CD4-positive, alpha-beta T cell (primary cell): ENCODE data around the gene HRG. TPM values are rescaled to one million over a fixed set of nuclear protein-coding genes. Genes with fewer than 3 reads are reported as not detected.

Experiments
- ATAC-seq: fragments of 200-7000 bp; cut with Tn5 transposase; one replicate; pipeline ENCODE4 v1.10.0; 2022; ENCODE audit warnings: mild to moderate bottlenecking; ENCODE audit not compliant: poor library complexity
- CTCF ChIA-PET: fragments of 350-600 bp; sonication (Branson Sonifier 250); formaldehyde crosslinking; loops from one replicate; lab custom pipeline; 2021; ENCODE audit warnings: antibody characterized with exemption, inconsistent platforms; lab: Charles Lee
- POLR2A ChIA-PET: fragments of 350-600 bp; sonication (Branson Sonifier 250); formaldehyde crosslinking; loops from one replicate; lab custom pipeline; 2021; ENCODE audit warnings: antibody characterized with exemption, inconsistent platforms; lab: Charles Lee
- DNase-seq, 14 experiments: peaks; one replicate each; pipeline ENCODE4 v3.0.0-alpha.2; 2013 to 2020; ENCODE audit warnings: mixed read lengths in 2 of 14
- H3K27ac ChIP-seq, 2 donors: one replicate each; pipeline versions ENCODE4 v1.5.1 to v1.7.0; 2013; ENCODE audit warnings: low read length in 2 of 2, low read depth in 1 of 2, mild to moderate bottlenecking in 1 of 2
- H3K27me3 ChIP-seq, 2 experiments: 1 replicate in 1 of 2; 2 replicates in 1 of 2; pipeline versions ENCODE4 v1.6.1 to v1.7.0; 2013; ENCODE audit warnings: low read length in 2 of 2, control low read depth in 1 of 2, mild to moderate bottlenecking in 1 of 2, moderate library complexity in 1 of 2; ENCODE audit not compliant: insufficient read depth in 2 of 2, control insufficient read depth in 1 of 2
- H3K36me3 ChIP-seq: one replicate; pipeline ENCODE4 v1.6.1; 2013; ENCODE audit warnings: low read length, control low read depth; ENCODE audit not compliant: insufficient read depth
- H3K4me1 ChIP-seq: one replicate; pipeline ENCODE4 v1.6.1; 2013; ENCODE audit warnings: low read length, control low read depth; ENCODE audit not compliant: insufficient read depth
- H3K4me3 ChIP-seq: one replicate; pipeline ENCODE4 v1.5.1; 2013; ENCODE audit warnings: mild to moderate bottlenecking, low read length, moderate library complexity
- H3K9me3 ChIP-seq, 2 experiments: 1 replicate in 1 of 2; 2 replicates in 1 of 2; pipeline versions ENCODE4 v1.6.1 to v1.7.0; 2013; ENCODE audit warnings: low read length in 2 of 2, mild to moderate bottlenecking in 2 of 2, control low read depth in 1 of 2, moderate library complexity in 1 of 2; ENCODE audit not compliant: control insufficient read depth in 1 of 2, insufficient read depth in 1 of 2
- H3K27ac Mint-ChIP-seq: one replicate; pipeline ENCODE4 v1.8.0; 2020; ENCODE audit warnings: mixed read lengths
- H3K27me3 Mint-ChIP-seq: one replicate; pipeline ENCODE4 v1.8.0; 2021; ENCODE audit warnings: mixed read lengths
- H3K36me3 Mint-ChIP-seq: one replicate; pipeline ENCODE4 v1.8.0; 2021; ENCODE audit warnings: low read depth, mixed read lengths
- H3K4me1 Mint-ChIP-seq: one replicate; pipeline ENCODE4 v1.8.0; 2021; ENCODE audit warnings: low read depth, mixed read lengths
- H3K4me3 Mint-ChIP-seq: one replicate; pipeline ENCODE4 v1.8.0; 2020; ENCODE audit warnings: mild to moderate bottlenecking, mixed read lengths
- H3K9me3 Mint-ChIP-seq: one replicate; pipeline ENCODE4 v1.8.0; 2020; ENCODE audit warnings: mixed read lengths
- CTCF ChIP-seq: fragments of 200-600 bp; IDR thresholded peaks from one replicate; pipeline ENCODE4 v1.8.0; 2022; ENCODE audit warnings: antibody characterized with exemption, mild to moderate bottlenecking
- intact Hi-C, 2 experiments: fragments of 100-400 bp; cut with DNase I in 1 of 2; cut with micrococcal nuclease in 1 of 2; formaldehyde crosslinking; loops; one replicate each; pipeline versions ENCODE4 v1.15.1 to v1.9.0; 2023 to 2025; cut with DNase I, micrococcal nuclease
- total RNA-seq, 174 experiments: library from RNA in 2 of 174; stranded (reverse) in 2 of 174; gene quantifications; one replicate each; pipeline ENCODE4 v1.2.3 and lab custom pipeline; 2021 to 2026

HRG gene
- total RNA-seq, 2 experiments from 2014 or later = not detected

- DNase-seq (no peak), ATAC-seq (no peak)
- Histone ChIP-seq H3K27me3 (peaks cover 0 to 3% of the 10 kb centered on the region in 2 experiments), H3K27ac (no peak overlapping the region), H3K4me3 (no peak overlapping the region), H3K36me3 (no peaks in the 10 kb centered on the region), H3K9me3 (no peaks in the 10 kb centered on the region), H3K4me1 (no peaks in the 10 kb centered on the region)
- Mint-ChIP-seq H3K4me3 (no peak overlapping the region), H3K27ac (no peak overlapping the region), H3K36me3 (no peaks in the 10 kb centered on the region), H3K4me1 (no peaks in the 10 kb centered on the region), H3K27me3 (peaks cover 23% of the 10 kb centered on the region), H3K9me3 (no peaks in the 10 kb centered on the region)
- TF ChIP-seq CTCF = no peak
- intact Hi-C loops = no loop called here
- ChIA-PET POLR2A (no interaction called here), CTCF (no interaction called here)
These were observed 21.1 kb upstream of the HRG start for GRCh38 chr3:186644683-186645082.

- no peak for ATAC-seq
- H3K27me3 ChIP-seq = peaks cover 0 to 3% of the 10 kb centered on the region in 2 experiments
- no peak for TF ChIP-seq CTCF
- no peaks in the 10 kb centered on the region for H3K36me3 ChIP-seq
- H3K4me1 ChIP-seq = no peaks in the 10 kb centered on the region
- DNase-seq = no peak
- ChIA-PET CTCF (no interaction called here), POLR2A (no interaction called here)
- intact Hi-C loops = no loop called here
- Mint-ChIP-seq H3K9me3 (no peaks in the 10 kb centered on the region), H3K4me3 (no peak overlapping the region), H3K4me1 (no peaks in the 10 kb centered on the region), H3K27me3 (peaks cover 19% of the 10 kb centered on the region), H3K36me3 (no peaks in the 10 kb centered on the region), H3K27ac (no peak overlapping the region)
- no peak overlapping the region for H3K4me3 ChIP-seq
- no peaks in the 10 kb centered on the region for H3K9me3 ChIP-seq
- no peak overlapping the region for H3K27ac ChIP-seq
These were observed 19.7 kb upstream of the HRG start for GRCh38 chr3:186646106-186646505.

- Mint-ChIP-seq H3K36me3 (no peaks in the 10 kb centered on the region), H3K9me3 (no peaks in the 10 kb centered on the region), H3K4me1 (no peaks in the 10 kb centered on the region), H3K4me3 (no peak overlapping the region), H3K27me3 (peaks cover 19% of the 10 kb centered on the region), H3K27ac (no peak overlapping the region)
- POLR2A ChIA-PET = no interaction called here
- CTCF ChIA-PET = no interaction called here
- ATAC-seq (no peak), DNase-seq (no peak)
- Histone ChIP-seq H3K27ac (no peak overlapping the region), H3K9me3 (no peaks in the 10 kb centered on the region), H3K4me1 (no peaks in the 10 kb centered on the region), H3K36me3 (no peaks in the 10 kb centered on the region), H3K4me3 (no peak overlapping the region), H3K27me3 (peaks cover 0 to 3% of the 10 kb centered on the region in 2 experiments)
- intact Hi-C loops = no loop called here
- no peak for TF ChIP-seq CTCF
These were observed 19.0 kb upstream of the HRG start for GRCh38 chr3:186646841-186647240.
